Measurements from ENCODE around the gene OR4D2. TPM values are rescaled to one million over a fixed set of nuclear protein-coding genes. Genes with fewer than 3 reads are reported as not detected.

OR4D2 gene
- total RNA-seq, 2 experiments from 2014 or later = not detected

- Mint-ChIP-seq H3K4me1 (ENCODE audit: low read depth) (peaks cover 27% of the 10 kb centered on the region), H3K9me3 (no peaks in the 10 kb centered on the region), H3K4me3 (peak overlapping the region; percentile 95), H3K27ac (peak overlapping the region; percentile 93), H3K27me3 (no peaks in the 10 kb centered on the region), H3K36me3 (peaks cover 2% of the 10 kb centered on the region)
- ChIA-PET POLR2A (interaction anchor here (1.2 to 1.6 kb wide), 4 partner anchors 30 to 412 kb away, joined by 3 to 9 read pairs (median 4); partner anchors contain the start of gene DYNLL2), CTCF (interaction anchor here (0.6 to 3.3 kb wide), 9 partner anchors 9 to 98 kb away, joined by 3 to 16 read pairs (median 4); no protein-coding TSS in a partner anchor)
- intact Hi-C loops (cut with micrococcal nuclease) = loop anchor here (1.0 kb wide), 1 partner anchor 369 kb away; the partner anchor contains the start of gene MRPS23
- DNase-seq = no peak
These were observed 53.0 kb downstream of the OR4D2 start for GRCh38 chr17:58219789-58220183.

Other genes starting within 250 kb of the OR4D2 start
- under 1 TPM; 0.29 to 0.36 TPM for gene CUEDC1, start 211.6 kb upstream of the OR4D2 start, total RNA-seq
- gene VEZF1, start 178.7 kb upstream of the OR4D2 start, total RNA-seq = 10 to 100 TPM; 26.8 to 29.8 TPM
- 100 to 1,000 TPM; 325 to 326 TPM for gene SRSF1, start 159.7 kb upstream of the OR4D2 start, total RNA-seq
- 10 to 100 TPM; 24.8 to 26.8 TPM for gene DYNLL2, start 83.6 kb upstream of the OR4D2 start, total RNA-seq
- gene OR4D1, start 18.6 kb upstream of the OR4D2 start, total RNA-seq = under 1 TPM; 0.17 to 0.27 TPM
- gene EPX, start 25.7 kb downstream of the OR4D2 start, total RNA-seq = not detected
- 10 to 100 TPM; 23.5 to 27.3 TPM for gene MKS1, start 52.3 kb downstream of the OR4D2 start, total RNA-seq
- gene LPO, start 71.6 kb downstream of the OR4D2 start, total RNA-seq = not detected
- gene MPO, start 114.0 kb downstream of the OR4D2 start, total RNA-seq = under 1 TPM; 0.17 to 0.22 TPM
- gene TSPOAP1, start 161.8 kb downstream of the OR4D2 start, total RNA-seq = 10 to 100 TPM; 21.6 to 22.7 TPM
- 100 to 1,000 TPM; 113 to 114 TPM for gene SUPT4H1, start 185.2 kb downstream of the OR4D2 start, total RNA-seq